GM12892 (cell line): ENCODE measurements around the gene TMEM229B.
"Not testable (repeated sequence)": the region's sequence is repeated elsewhere in the genome, so short reads cannot be mapped to it uniquely, and the experiment has no call there.

Experiments used
- DNase-seq: peaks from one replicate; pipeline ENCODE4 v3.0.0; 2011; ENCODE audit not compliant: insufficient read length
- FAIRE-seq: peaks from 2 replicates; lab custom pipeline; 2011; peaks lifted over from hg19 to GRCh38; lab: Jason Lieb, UNC
- POLR2A ChIP-seq: IDR thresholded peaks from 2 replicates; pipeline ENCODE4 v1.6.1; 2011; ENCODE audit warnings: low read depth, low read length, control low read depth
- POLR2AphosphoS5 ChIP-seq: IDR thresholded peaks from 2 replicates; pipeline ENCODE4 v1.6.1; 2011; ENCODE audit warnings: low read depth, low read length, control low read depth
- TAF1 ChIP-seq: IDR thresholded peaks from 2 replicates; pipeline ENCODE4 v1.6.1; 2011; ENCODE audit warnings: low read depth, mild to moderate bottlenecking, control low read depth, low read length, borderline replicate concordance

TMEM229B gene

DNA sequence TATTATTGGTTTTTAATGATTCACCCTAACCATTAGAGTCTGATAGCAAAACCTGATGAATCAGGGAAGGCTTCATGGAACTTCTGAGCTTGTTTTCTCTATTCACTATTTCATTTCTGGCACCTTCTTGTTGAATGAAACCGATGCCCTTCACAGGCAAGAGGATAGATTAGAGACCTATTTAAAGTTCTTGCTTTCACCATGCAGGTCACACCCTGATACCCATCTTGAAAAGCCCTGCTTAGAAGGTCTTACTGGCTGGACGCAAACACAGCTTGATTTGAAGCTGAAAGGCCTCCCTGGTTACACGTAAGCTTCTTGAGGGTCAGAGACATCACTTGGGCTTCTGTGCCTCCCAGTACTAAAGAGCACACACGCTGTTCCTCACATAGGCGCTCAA, 29.2 kb downstream of the TMEM229B start:
- no peak for DNase-seq
- no peak for FAIRE-seq
- TF ChIP-seq POLR2A (no peak), TAF1 (no peak), POLR2AphosphoS5 (no peak)

DNA sequence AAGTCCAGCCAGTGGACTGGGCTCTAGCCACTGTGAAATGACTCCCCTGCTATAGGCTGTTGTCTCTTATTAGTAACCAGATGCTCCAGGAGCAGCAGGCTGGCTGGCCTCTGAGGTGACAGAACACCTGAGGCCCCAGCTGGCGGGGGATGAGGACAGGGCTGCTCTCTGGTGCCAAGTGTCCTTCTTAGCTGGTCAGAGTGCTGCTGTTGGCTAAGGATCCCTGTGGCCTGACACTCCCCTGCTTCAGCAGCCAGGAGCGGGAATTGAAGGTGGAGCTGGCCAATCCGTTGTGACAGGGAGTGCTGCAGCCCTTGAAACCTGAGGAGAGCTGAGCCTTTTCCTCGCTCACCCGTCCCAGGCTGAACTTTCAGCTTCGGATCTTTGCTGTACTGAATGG, 30.7 kb downstream of the TMEM229B start:
- DNase-seq (no peak), FAIRE-seq (no peak)
- TF ChIP-seq TAF1 (no peak), POLR2AphosphoS5 (no peak), POLR2A (no peak)

DNA sequence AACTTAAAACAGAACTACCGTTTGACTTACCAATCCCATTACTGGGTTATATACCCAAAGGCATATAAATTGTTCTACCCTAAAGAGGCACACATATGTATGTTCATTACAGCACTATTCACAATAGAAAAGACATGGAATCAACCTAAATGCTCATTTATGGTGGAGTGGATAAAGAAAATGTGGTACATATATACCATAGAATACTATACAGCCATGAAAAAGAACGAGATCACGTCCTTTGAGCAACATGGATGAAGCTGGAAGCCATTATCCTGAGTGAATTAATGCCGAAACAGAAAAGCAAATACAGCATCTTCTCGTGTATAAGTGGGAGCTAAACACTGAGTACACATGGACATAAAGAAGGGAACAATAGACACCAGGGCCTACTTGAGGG, 31.8 kb downstream of the TMEM229B start:
- TF ChIP-seq POLR2A (no peak), TAF1 (no peak), POLR2AphosphoS5 (no peak)
- no peak for DNase-seq
- no peak for FAIRE-seq

DNA sequence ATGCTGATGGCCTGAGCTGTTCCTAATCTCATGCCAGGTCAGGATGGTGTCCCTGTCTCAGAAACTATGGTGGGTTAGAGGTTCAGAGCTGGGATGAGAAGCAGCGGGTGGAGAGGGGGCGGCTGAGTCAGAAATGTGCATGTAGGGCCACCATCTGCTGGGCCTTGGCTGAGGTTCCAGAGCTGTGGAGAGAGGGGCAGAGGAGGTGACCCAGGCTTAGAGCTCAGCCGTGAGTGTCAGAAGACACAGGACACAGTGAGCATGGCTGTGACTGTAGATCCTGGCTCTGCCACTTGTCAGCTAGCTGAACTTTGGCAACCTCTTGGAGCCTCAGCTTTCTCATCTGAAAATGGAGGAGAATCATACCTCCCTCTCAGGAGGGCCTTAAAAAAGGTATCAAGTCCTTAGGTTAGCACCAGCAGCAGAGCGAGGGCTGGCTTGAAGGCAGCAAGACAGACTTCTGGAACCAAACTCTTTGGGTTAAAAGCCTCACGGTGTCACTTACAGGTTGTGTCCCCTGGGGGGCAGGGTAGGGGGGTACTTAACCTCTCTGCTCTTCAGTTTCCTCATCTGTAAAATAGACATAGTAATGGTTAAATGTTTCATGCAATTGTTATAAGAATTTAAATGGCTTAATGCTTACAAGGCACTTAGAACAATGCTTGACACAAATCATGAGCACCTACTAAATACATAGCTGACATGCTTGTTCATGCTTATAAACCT, 34.8 kb downstream of the TMEM229B start:
- FAIRE-seq, result no peak

DNA sequence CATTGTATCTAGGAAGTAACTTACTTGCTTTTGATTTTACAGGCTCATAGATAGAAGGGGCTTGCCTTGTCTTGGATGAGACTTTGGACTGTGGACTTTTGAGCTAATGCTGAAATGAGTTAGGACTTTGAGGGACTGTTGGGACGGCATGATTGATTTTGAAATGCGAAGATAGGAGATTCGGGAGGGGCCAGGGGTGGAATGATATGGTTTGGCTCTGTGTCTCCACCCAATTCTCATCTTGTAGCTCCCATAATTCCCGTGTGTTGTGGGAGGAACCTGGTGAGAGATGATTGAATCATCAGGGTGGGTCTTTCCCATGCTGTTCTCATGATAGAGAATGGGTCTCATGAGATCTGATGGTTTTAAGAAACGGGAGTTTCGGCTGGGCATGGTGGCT, 36.9 kb downstream of the TMEM229B start:
- FAIRE-seq, DNase-seq: not testable (repeated sequence)

More for the DNA sequence above, 34.8 kb downstream of the TMEM229B start:
- DNase-seq, result no peak
- TF ChIP-seq POLR2AphosphoS5, result no peak
- no peak for TF ChIP-seq TAF1
- no peak for TF ChIP-seq POLR2A

DNA sequence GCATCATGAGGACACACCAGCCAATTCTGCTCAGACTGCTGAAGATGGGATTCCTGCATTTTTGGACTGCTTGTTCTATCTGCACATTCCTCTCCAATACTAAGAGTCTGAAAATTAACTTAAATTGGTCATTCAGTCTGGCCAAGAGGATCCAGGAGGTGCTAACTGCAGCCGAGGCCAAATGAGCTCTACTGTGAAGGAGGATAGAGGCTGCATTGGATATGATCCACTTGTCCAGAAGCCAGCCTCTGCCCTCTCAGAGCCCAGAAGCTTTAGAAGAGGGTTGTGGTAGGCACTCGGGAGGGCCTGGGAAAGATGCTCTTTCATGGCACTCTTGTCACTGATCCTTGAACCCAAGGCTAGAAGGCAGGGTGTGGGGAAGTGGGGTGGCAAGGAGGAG, 39.4 kb downstream of the TMEM229B start:
- DNase-seq, result no peak
- TF ChIP-seq POLR2A, result no peak
- TF ChIP-seq POLR2AphosphoS5, result no peak
- TF ChIP-seq TAF1, result no peak
- no peak for FAIRE-seq

DNA sequence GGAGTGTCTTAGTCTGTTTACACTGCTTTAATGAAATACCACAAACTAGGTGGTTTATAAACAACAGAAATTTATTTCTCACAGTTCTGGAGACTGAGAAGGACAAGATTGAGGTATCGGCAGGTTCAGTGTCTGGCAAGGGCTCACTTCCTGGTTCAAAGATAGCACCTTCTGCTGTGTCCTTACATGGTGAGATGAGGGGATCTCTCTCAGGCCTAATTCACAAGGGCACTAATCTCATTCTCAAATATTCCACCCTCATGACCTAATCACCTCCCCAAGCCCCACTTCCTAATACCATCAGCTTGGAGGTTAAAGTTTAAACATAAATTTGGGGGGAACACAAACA, 41.5 kb downstream of the TMEM229B start:
- TF ChIP-seq POLR2AphosphoS5, result no peak
- no peak for DNase-seq
- no peak for FAIRE-seq

DNA sequence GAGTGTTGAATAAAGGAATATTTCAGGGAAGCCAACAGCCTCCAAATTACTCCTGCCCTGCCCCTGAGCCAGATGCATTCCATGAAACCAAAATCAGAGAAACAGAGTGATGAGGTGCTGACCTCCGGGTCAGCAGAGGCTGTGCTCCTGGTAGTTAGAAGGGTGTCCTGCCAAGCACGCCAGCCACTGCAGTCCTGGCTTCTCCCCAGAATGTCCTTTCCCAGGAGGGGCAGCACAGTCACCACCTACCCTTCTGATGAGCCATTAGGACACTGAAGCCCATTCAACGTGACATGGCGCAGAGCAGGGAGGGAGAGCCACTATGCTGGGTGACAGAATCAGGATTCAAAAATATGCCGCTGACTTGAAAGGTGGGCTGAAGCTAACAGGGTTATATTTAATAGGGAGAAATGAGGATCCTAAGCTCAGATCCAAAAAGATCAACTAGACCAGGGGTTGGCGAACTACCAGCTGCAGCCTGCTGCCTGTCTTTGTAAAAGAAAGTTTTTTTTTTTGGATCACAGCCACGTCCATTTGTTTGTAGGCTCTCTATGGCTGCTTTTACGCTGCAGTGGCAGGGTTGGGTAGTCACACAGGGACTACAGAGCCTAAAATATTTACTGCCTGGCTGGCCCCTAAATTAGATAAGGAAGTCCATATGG, 42.0 kb downstream of the TMEM229B start:
- TF ChIP-seq POLR2A (no peak), TAF1 (no peak), POLR2AphosphoS5 (no peak)
- FAIRE-seq, result no peak
- no peak for DNase-seq

DNA sequence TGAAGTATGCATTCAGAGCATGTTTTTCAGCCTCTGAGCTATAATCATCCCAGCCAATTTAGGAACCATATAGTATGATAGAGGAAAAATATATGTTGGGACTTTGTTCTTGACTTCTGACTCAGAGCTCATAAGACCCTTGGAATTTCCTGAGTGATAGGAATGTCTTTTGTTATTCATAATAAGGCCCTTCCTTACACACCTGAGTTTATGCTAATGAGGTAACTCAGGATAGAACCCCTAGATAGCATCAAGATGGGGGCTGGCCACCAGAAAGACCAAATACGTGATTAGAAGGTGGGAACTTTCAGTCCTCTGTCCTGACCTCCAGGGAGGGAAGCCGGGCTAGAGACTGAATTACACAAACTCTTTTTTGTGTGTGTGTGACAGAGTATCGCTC, 44.1 kb downstream of the TMEM229B start:
- FAIRE-seq (no peak), DNase-seq (no peak)
- no peak for TF ChIP-seq POLR2AphosphoS5
- no peak for TF ChIP-seq TAF1
- TF ChIP-seq POLR2A, result no peak

DNA sequence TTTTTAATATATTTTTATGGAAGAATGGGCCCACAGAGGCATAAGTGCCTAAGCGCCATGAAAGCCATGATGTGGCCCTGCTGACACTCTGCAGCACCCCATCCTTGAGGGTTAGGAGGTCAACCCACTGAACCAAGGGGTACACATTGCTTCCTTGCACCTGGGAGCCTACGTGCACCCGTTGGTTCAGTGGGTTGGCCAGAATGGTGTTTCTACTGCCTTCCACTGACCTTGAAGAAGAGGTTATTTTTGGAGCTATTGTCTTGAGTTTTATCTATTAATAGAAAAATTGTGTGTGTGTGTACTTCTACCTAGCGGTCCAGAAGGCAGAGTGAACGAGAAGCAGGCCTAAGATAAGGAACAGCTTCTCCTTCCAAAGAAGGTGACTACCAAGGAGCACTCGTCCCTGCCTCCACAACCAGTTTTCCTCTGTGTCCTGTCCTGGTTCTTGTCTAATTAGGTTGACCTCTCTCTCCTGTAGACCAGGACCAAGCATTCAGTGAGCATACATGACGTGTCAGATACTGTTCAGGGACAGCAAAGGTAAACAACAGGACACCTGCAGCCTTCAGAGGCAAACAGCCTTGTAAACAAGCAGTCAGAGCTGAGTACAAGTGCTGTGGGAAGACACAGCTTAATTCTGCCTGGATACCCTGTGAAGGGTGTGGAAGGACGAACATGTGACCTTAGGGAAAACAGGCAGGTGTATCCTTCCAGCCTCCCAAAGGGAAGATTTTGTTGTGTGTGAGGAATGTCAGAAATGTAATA, 46.2 kb downstream of the TMEM229B start:
- no peak for DNase-seq
- no peak for TF ChIP-seq TAF1
- TF ChIP-seq POLR2AphosphoS5, result no peak
- TF ChIP-seq POLR2A, result no peak
- FAIRE-seq, result no peak

DNA sequence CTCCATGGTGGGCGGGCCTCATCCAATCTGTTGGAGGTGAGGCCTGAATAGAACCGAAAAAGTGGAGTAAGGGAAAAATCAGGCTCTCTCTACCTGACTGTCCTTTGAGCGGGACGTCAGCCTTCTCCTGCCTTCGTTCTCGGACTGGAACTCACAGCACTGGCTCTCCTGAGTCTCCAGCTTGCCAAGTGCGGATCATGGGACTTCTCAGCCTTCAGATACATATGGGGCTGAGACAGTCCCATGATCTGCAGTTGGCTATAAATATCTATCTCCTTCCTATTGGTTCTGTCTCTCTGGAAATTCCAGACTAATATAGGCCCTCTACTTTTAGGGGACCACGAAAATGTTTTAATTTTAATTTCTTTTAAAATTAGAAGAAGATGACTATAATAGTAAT, 46.8 kb downstream of the TMEM229B start:
- TF ChIP-seq TAF1 (no peak), POLR2A (no peak), POLR2AphosphoS5 (no peak)
- FAIRE-seq (no peak), DNase-seq (no peak)

DNA sequence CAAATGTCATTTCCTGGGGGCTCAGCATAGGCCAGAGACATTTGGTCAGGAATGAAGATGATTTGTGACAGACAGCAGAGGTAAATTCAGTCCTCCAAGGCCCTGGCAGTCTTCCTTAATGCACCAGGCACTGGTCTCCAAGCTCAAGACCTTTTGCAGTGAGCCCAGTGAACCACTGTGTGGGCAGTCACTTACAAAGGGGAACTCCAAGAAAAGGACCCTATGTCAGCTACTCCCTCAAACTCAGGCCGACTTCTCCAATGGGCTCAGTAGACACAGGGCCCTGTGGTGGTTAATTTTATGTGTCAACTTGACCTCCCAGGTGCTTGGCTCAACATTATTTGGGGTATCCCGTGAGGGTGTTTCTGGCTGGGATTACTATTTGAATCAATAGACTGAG, 47.3 kb downstream of the TMEM229B start:
- TF ChIP-seq TAF1 (no peak), POLR2A (no peak), POLR2AphosphoS5 (no peak)
- FAIRE-seq (no peak), DNase-seq (no peak)
